Smooth muscle cell (in vitro differentiated cells): ENCODE data around the gene SLC13A2. TPM values are rescaled to one million over a fixed set of nuclear protein-coding genes. Genes with fewer than 3 reads are reported as not detected.

Experiments
- DNase-seq: peaks from one replicate; lab custom pipeline; 2025; ENCODE audit not compliant: unreplicated experiment; lab: John Stamatoyannopoulos, UW
- H2AFZ ChIP-seq: fragments of 200-600 bp; sonication (generic); 2 replicates; pipeline ENCODE4 v1.6.0; 2016; ENCODE audit warnings: antibody characterized with exemption, low read depth, mild to moderate bottlenecking
- H3F3A ChIP-seq: fragments of 200-600 bp; sonication (generic); 2 replicates; pipeline ENCODE4 v1.6.0; 2017; ENCODE audit warnings: antibody characterized with exemption, low read depth
- H3K27ac ChIP-seq: fragments of 200-600 bp; sonication (generic); 2 replicates; pipeline ENCODE4 v1.5.1; 2016; ENCODE audit warnings: low read depth, mild to moderate bottlenecking
- H3K27me3 ChIP-seq: fragments of 200-600 bp; sonication (generic); 2 replicates; pipeline ENCODE4 v1.6.1; 2016; ENCODE audit warnings: low read depth, mild to moderate bottlenecking
- H3K36me3 ChIP-seq: fragments of 200-600 bp; sonication (generic); 2 replicates; pipeline ENCODE4 v1.5.1; 2016; ENCODE audit warnings: low read depth
- H3K4me1 ChIP-seq: fragments of 200-600 bp; sonication (generic); 2 replicates; pipeline ENCODE4 v1.5.1; 2016; ENCODE audit warnings: low read depth
- H3K4me2 ChIP-seq: fragments of 200-600 bp; sonication (generic); 2 replicates; pipeline ENCODE4 v1.6.0; 2016; ENCODE audit warnings: mild to moderate bottlenecking
- H3K4me3 ChIP-seq: fragments of 200-600 bp; sonication (generic); 2 replicates; pipeline ENCODE4 v1.5.1; 2016; ENCODE audit warnings: mild to moderate bottlenecking
- H3K79me2 ChIP-seq: fragments of 200-600 bp; sonication (generic); 2 replicates; pipeline ENCODE4 v1.6.0; 2016; ENCODE audit warnings: low read depth, mild to moderate bottlenecking
- H3K9ac ChIP-seq: fragments of 200-600 bp; sonication (generic); 2 replicates; pipeline ENCODE4 v1.6.0; 2016; ENCODE audit warnings: low read depth
- H3K9me3 ChIP-seq: fragments of 200-600 bp; sonication (generic); replicated peaks from 2 replicates; pipeline ENCODE4 v1.5.1; 2016; ENCODE audit warnings: low read depth
- H4K20me1 ChIP-seq: fragments of 200-600 bp; sonication (generic); 2 replicates; pipeline ENCODE4 v1.6.0; 2016; ENCODE audit warnings: low read depth
- WGBS: methylation state at CpG from one replicate; pipeline ENCODE4 v1.1.7; 2016; ENCODE audit warnings: low lambda C conversion rate; 5-methylcytosine and 5-hydroxymethylcytosine counted together
- polyA plus RNA-seq: library from polyadenylated mRNA; unstranded; fragments of >200 nt; fragmentation: Nextera tagmentation; extraction: Ambion mirVana; gene quantifications from 2 replicates; pipeline ENCODE4 v1.2.1, GENCODE V29; 2016
- total RNA-seq: library from RNA; depleted of rRNA; stranded (reverse); fragments of >200 nt; gene quantifications from 2 replicates; pipeline ENCODE4 v1.2.3, GENCODE V29; 2014
- TF ChIP-seq, protein P1 (sequence below): fragments of 200-600 bp; sonication (generic); IDR thresholded peaks from 2 replicates; pipeline ENCODE4 v1.5.1; 2017; ENCODE audit warnings: borderline replicate concordance, mild to moderate bottlenecking, antibody characterized with exemption; ENCODE audit not compliant: insufficient read depth, poor library complexity, severe bottlenecking

Gene SLC13A2
- total and polyA plus RNA-seq, 2 experiments from 2014 or later = not detected

DNA sequence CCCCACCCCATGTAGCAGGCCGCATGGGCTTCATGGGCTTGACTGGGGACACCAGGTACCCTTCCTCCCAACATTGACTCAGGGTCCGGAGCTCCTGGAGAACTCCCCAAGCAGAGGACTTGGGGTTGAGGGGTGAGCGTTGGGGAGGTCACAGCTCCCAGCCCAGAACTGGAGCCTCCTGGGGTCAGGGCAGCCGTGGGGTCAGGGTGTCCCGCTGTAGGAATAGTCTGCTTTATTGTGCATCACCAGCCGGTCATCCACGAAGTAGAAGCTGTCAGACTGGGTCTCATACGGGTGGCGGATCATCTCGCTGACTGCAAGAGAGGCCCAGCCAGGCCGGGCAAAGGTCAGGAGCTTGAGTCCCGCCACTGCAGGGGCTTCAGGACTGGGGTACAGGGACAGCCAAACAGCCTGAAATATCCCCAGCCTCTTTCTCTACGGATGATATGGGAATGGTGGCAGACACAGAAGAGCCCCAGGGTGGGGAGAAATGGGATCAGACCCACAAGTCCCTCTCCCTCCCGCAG, 73.7 kb downstream of the SLC13A2 start:
- no peak overlapping the region for H3K4me3 ChIP-seq
- H3K79me2 ChIP-seq = peaks cover 9% of the 10 kb centered on the region
- H3K9ac ChIP-seq = no peak overlapping the region
- H2AFZ ChIP-seq = no peak overlapping the region
- no peak overlapping the region for H3K27ac ChIP-seq
- peaks cover 15% of the 10 kb centered on the region for H3K4me1 ChIP-seq
- no peak overlapping the region for H3K4me2 ChIP-seq
- 96% methylated on average over 14 of the region's 14 CpGs for WGBS
- H4K20me1 ChIP-seq = peaks cover 41% of the 10 kb centered on the region
- no peaks in the 10 kb centered on the region for H3K9me3 ChIP-seq
- H3F3A ChIP-seq = no peaks in the 10 kb centered on the region
- H3K36me3 ChIP-seq = no peaks in the 10 kb centered on the region
- no peak for DNase-seq
- TF ChIP-seq, protein P1, sequence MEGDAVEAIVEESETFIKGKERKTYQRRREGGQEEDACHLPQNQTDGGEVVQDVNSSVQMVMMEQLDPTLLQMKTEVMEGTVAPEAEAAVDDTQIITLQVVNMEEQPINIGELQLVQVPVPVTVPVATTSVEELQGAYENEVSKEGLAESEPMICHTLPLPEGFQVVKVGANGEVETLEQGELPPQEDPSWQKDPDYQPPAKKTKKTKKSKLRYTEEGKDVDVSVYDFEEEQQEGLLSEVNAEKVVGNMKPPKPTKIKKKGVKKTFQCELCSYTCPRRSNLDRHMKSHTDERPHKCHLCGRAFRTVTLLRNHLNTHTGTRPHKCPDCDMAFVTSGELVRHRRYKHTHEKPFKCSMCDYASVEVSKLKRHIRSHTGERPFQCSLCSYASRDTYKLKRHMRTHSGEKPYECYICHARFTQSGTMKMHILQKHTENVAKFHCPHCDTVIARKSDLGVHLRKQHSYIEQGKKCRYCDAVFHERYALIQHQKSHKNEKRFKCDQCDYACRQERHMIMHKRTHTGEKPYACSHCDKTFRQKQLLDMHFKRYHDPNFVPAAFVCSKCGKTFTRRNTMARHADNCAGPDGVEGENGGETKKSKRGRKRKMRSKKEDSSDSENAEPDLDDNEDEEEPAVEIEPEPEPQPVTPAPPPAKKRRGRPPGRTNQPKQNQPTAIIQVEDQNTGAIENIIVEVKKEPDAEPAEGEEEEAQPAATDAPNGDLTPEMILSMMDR = no peak
- no peaks in the 10 kb centered on the region for H3K27me3 ChIP-seq

Other genes starting within 250 kb of the SLC13A2 start
- gene TMEM97, start 154.4 kb upstream of the SLC13A2 start, total RNA-seq = 11.2 and 12.1 TPM in 2 replicates
- 15.8 and 17.2 TPM in 2 replicates for gene TMEM97, start 154.4 kb upstream of the SLC13A2 start, polyA plus RNA-seq
- gene IFT20, start 138.2 kb upstream of the SLC13A2 start, total RNA-seq = 49.8 and 102 TPM in 2 replicates
- 83.8 and 88.9 TPM in 2 replicates for gene IFT20, start 138.2 kb upstream of the SLC13A2 start, polyA plus RNA-seq
- 81.0 and 89.9 TPM in 2 replicates for gene TNFAIP1, start 137.9 kb upstream of the SLC13A2 start, total RNA-seq
- gene TNFAIP1, start 137.9 kb upstream of the SLC13A2 start, polyA plus RNA-seq = 75.0 and 82.4 TPM in 2 replicates
- gene POLDIP2, start 116.1 kb upstream of the SLC13A2 start, total RNA-seq = 52.6 and 55.0 TPM in 2 replicates
- 82.9 and 83.2 TPM in 2 replicates for gene POLDIP2, start 116.1 kb upstream of the SLC13A2 start, polyA plus RNA-seq
- not detected in 2 replicates for gene SEBOX, start 108.4 kb upstream of the SLC13A2 start, total RNA-seq
- gene SEBOX, start 108.4 kb upstream of the SLC13A2 start, polyA plus RNA-seq = not detected in 2 replicates
- gene VTN, start 103.3 kb upstream of the SLC13A2 start, total RNA-seq = 60.3 and 90.5 TPM in 2 replicates
- 71.2 and 90.3 TPM in 2 replicates for gene VTN, start 103.3 kb upstream of the SLC13A2 start, polyA plus RNA-seq
- gene SARM1, start 102.0 kb upstream of the SLC13A2 start, total RNA-seq = 8.2 and 13.4 TPM in 2 replicates
- 8.3 and 8.7 TPM in 2 replicates for gene SARM1, start 102.0 kb upstream of the SLC13A2 start, polyA plus RNA-seq
- 5.1 and 20.9 TPM in 2 replicates for gene SLC46A1, start 67.4 kb upstream of the SLC13A2 start, total RNA-seq
- 7.0 and 10.3 TPM in 2 replicates for gene SLC46A1, start 67.4 kb upstream of the SLC13A2 start, polyA plus RNA-seq
- 0.36 TPM in 1 of 2 replicates, not detected in the other for gene FOXN1, start 32.7 kb downstream of the SLC13A2 start, total RNA-seq
- gene FOXN1, start 32.7 kb downstream of the SLC13A2 start, polyA plus RNA-seq = not detected in 2 replicates
- 46.9 and 48.3 TPM in 2 replicates for gene UNC119, start 79.0 kb downstream of the SLC13A2 start, total RNA-seq
- gene UNC119, start 79.0 kb downstream of the SLC13A2 start, polyA plus RNA-seq = 35.9 and 40.2 TPM in 2 replicates
- gene PIGS, start 97.9 kb downstream of the SLC13A2 start, total RNA-seq = 27.4 and 61.3 TPM in 2 replicates
- 69.2 and 75.4 TPM in 2 replicates for gene PIGS, start 97.9 kb downstream of the SLC13A2 start, polyA plus RNA-seq
- gene ALDOC, start 103.3 kb downstream of the SLC13A2 start, total RNA-seq = 72.6 and 106 TPM in 2 replicates
- 61.7 and 71.5 TPM in 2 replicates for gene ALDOC, start 103.3 kb downstream of the SLC13A2 start, polyA plus RNA-seq
- gene SPAG5, start 125.4 kb downstream of the SLC13A2 start, total RNA-seq = 13.9 and 21.3 TPM in 2 replicates
- 19.8 and 23.7 TPM in 2 replicates for gene SPAG5, start 125.4 kb downstream of the SLC13A2 start, polyA plus RNA-seq
- 2.2 and 3.8 TPM in 2 replicates for gene RSKR, start 140.5 kb downstream of the SLC13A2 start, total RNA-seq
- gene RSKR, start 140.5 kb downstream of the SLC13A2 start, polyA plus RNA-seq = 2.0 and 2.3 TPM in 2 replicates
- gene BLTP2, start 171.5 kb downstream of the SLC13A2 start, total RNA-seq = 63.5 and 93.3 TPM in 2 replicates
- 35.1 and 37.1 TPM in 2 replicates for gene BLTP2, start 171.5 kb downstream of the SLC13A2 start, polyA plus RNA-seq
- gene SDF2, start 188.3 kb downstream of the SLC13A2 start, total RNA-seq = 78.8 and 88.6 TPM in 2 replicates
- gene SDF2, start 188.3 kb downstream of the SLC13A2 start, polyA plus RNA-seq = 87.9 and 96.5 TPM in 2 replicates
- 48.5 and 64.0 TPM in 2 replicates for gene SUPT6H, start 188.6 kb downstream of the SLC13A2 start, total RNA-seq
- gene SUPT6H, start 188.6 kb downstream of the SLC13A2 start, polyA plus RNA-seq = 22.4 and 26.1 TPM in 2 replicates
- 1.9 and 3.0 TPM in 2 replicates for gene PROCA1, start 238.2 kb downstream of the SLC13A2 start, total RNA-seq
- gene PROCA1, start 238.2 kb downstream of the SLC13A2 start, polyA plus RNA-seq = 1.8 and 3.0 TPM in 2 replicates
- 141 and 208 TPM in 2 replicates for gene RAB34, start 244.2 kb downstream of the SLC13A2 start, total RNA-seq
- gene RAB34, start 244.2 kb downstream of the SLC13A2 start, polyA plus RNA-seq = 256 and 289 TPM in 2 replicates
- 626 and 629 TPM in 2 replicates for gene RPL23A, start 246.3 kb downstream of the SLC13A2 start, total RNA-seq
- 1,149 and 1,234 TPM in 2 replicates for gene RPL23A, start 246.3 kb downstream of the SLC13A2 start, polyA plus RNA-seq